Skin epidermis (tissue), 12 donors: ENCODE results near the gene FLACC1.
"Not testable (repeated sequence)": the region's sequence is repeated elsewhere in the genome, so short reads cannot be mapped to it uniquely, and the experiment has no call there.

Source experiments
- H3K27ac ChIP-seq, 21 experiments: fragments of 200-600 bp; sonication (generic) in 11 of 21; one replicate each; pipeline ENCODE4 v1.5.0; 2020; ENCODE audit warnings: mild to moderate bottlenecking in 3 of 21, inconsistent platforms in 2 of 21, moderate library complexity in 2 of 21
- H3K4me3 ChIP-seq, 7 experiments: fragments of 200-600 bp; sonication (generic) in 2 of 7; one replicate each; pipeline ENCODE4 v1.5.0; 2020; ENCODE audit warnings: inconsistent platforms in 2 of 7, mild to moderate bottlenecking in 2 of 7, moderate library complexity in 1 of 7

FLACC1 gene

DNA sequence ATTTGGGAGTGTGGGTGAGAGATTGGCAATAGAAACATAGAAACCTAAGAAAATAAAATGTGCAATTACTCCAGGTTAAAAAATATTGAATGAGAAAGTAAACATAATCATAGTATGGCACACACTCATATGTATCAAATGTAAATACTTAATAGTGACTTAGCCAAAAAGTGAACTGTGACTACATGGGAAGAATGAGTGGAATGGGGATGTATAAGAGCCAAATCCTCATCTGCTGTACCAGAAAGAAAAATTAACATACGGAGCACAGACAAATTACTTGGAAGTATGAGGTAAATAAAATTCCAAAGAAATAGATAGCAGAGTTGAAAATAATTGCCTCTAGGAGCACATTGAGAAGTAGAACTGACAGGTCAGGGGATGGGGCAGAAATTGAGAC lies 4.0 kb downstream of the FLACC1 start:
- Histone ChIP-seq H3K27ac (no peak overlapping the region), H3K4me3 (no peak overlapping the region)

DNA sequence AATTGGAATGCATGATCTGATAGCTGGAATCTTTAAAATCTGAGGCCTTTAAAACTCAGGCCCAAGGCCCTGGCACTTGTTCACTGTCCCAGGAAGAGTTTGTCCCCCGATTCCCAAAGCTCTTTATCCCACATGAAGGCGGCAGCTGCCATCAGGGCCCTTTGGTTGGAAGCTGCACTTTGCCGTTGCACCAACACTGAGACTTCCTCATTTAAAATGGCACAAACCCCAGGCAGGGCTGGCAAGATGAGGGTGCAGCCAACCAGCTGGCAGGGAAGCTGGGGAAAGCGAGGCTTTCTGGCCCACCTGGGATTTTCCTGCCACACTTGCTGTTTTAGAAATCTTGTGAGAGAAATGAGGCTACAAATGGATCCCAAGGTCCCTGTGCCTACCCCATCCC lies 6.3 kb downstream of the FLACC1 start:
- H3K4me3 ChIP-seq: no peak overlapping the region
- H3K27ac ChIP-seq: no peak overlapping the region

DNA sequence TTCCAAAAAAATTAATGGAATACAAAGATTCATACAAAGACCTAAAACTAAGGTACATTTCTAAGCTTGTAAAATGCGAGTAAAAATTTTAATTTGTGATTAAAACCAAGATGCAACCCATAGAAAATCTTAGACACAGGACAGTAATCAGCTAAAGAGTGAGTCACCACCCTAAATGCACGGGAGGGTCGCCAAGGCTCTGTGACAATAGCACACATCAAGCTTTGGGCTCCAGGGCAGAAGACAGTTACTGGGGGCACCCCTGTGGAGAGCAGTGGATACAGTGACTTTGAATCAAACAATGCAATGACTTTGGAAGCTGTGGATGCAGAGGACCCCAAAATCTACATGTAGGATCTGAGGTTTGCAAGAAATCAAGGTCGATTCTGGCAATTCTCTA lies 7.5 kb downstream of the FLACC1 start:
- H3K4me3 ChIP-seq: no peak overlapping the region

DNA sequence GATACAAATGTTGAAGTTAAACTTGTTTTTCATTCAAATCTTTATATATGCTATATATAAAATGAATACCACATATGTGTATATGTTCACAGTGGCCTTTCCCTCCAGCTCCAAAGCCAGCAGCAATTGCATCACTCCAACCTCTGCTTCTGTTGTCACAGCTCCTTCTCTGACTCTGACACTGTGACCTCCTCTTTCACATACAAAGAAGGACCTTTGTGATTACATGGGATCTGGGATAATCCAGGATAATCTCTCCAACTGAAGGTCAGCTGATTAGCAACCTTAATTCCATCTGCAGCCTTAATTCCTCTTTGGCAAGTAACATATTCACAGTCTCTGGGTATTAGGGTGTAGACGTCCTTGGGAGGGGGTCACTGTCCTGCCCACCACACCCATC lies 8.4 kb downstream of the FLACC1 start:
- no peak overlapping the region for H3K27ac ChIP-seq
- no peak overlapping the region for H3K4me3 ChIP-seq

More for the DNA sequence above, 7.5 kb downstream of the FLACC1 start:
- H3K27ac ChIP-seq: no peak overlapping the region

DNA sequence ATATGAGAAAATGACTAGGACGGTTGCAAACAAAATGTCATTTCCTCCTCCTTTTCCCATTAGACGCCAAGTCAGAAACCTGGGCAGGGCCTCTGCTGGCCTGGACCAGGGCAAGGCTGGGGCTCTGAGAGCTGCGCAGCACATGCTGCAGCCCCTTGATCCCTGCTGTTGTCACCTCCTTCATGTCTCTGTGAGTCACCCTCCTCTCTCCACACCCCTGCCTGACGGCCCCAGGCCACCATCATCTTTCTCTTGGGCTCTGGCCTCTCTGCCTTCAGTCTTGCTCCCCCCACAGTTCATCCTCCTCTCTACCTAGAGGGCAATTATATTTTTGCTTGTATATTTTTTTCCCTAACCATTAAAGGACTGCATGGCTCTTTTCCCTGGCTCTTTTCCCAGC lies 10.0 kb downstream of the FLACC1 start:
- Histone ChIP-seq H3K4me3 (no peak overlapping the region), H3K27ac (no peak overlapping the region)

DNA sequence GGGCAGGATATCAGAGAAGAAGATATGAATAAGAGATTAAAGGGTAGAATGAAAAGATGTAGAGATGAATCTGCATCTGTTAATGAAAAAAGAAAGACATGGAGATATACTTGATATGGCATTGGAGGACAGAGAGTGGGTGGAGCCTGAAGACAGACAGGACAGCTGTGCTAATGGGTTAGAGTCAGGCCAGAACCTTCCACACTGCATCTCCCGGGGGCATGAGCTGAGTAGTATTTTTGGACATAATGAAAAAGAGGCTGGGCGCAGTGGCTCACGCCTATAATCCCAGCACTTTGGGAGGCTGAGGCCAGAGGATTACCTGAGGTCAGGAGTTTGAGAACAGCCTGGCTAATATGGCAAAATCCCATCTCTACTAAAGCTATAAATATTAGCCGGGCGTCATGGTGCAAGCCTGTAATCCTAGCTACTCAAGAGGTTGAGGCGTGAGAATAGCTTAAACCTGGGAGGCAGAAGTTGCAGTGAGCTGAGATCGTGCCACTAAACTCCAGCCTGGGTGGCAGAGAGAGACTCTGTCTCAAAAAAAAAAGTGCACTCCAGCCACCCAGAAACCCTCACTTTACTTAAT lies 11.4 kb downstream of the FLACC1 start:
- Histone ChIP-seq H3K27ac (no peak overlapping the region), H3K4me3 (no peak overlapping the region)

DNA sequence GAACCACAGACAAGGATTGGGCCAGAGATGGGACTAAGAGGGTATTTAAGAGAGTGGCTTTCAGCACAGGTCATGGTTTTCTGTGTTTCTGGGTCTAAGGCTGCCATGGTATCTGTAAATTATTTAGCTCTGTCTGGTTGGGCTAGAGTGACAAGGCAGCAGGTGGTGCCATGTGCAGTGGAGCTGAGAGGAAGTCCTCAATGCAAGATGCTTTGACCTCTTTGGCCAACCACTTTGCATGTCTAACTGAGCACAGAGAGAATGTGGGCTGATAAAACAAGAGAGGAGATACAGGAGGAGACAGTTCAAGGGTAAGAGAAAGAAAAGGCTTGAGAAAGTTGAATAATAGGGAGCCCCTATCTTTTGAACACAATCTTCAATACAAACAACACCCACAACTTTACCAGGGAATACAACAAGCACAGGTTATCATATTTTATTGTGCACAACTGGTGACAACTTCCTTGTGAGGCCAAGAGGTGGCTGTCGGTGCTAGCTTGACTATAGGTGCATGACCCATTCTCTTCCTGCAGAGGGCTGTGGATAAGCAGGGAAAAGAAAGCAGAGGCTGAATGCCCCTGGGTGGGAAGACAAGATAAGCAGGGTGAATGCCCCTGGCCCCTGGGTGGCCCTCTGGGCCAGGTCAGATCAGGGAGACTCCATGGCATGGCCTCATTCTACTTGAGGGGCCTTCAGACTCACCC lies 12.3 kb downstream of the FLACC1 start:
- no peak overlapping the region for H3K4me3 ChIP-seq
- no peak overlapping the region for H3K27ac ChIP-seq

DNA sequence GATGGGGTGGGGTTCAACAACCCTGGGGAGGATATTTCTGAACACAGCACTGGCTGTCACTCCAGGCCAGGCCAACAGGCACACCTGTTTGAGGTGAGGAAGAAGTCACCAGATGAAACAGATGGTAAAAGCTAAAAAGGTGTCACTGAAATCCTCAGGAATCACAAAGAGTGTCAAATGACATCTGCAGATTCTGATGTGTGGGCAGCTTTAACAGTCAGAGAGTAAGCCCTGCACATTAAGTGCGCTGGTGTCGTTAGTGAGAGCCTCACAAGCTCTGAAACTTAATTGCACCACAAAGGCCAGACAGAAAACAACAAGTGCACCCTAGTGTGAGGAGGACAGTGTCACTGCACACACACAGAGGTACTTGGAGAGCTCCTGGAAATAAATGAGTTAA lies 13.6 kb downstream of the FLACC1 start:
- Histone ChIP-seq H3K4me3 (no peak overlapping the region), H3K27ac (no peak overlapping the region)

DNA sequence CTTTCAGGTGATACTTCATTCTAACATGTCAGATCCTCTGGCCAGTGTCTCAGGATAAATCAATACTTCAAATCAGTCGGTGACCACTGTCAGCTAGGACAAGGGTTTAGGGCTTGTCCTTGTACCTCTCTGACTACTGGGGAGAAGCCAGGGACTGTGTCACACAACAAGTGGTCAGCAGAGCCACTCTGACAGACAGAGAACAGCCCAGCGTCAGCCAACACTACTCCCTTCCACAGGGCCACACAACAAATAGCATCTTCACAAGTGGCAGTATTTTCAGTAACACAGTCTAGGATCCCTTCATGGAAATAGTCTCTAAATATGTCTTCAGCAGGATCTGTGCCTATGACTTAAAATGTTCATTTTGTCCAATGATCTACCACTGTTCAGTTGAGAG lies 14.2 kb downstream of the FLACC1 start:
- Histone ChIP-seq H3K4me3 (no peak overlapping the region), H3K27ac (no peak overlapping the region)

DNA sequence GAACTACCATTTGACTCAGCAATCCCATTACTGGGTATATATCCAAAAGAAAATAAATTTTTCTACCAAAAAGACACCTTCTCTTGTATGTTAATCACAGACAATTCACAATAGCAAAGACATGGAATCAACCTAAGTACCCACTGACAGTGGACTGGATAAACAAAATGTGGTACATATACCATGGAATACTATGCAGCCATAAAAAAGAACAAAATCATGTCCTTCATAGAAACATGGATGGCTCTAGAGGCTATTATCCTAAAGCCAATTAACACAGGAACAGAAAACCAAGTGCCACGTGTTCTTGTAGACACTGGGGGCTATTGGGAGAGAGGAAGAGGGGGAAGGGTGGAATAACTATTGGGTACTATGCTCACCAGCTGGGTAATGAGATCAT lies 27.7 kb downstream of the FLACC1 start:
- H3K27ac ChIP-seq: no peak overlapping the region

DNA sequence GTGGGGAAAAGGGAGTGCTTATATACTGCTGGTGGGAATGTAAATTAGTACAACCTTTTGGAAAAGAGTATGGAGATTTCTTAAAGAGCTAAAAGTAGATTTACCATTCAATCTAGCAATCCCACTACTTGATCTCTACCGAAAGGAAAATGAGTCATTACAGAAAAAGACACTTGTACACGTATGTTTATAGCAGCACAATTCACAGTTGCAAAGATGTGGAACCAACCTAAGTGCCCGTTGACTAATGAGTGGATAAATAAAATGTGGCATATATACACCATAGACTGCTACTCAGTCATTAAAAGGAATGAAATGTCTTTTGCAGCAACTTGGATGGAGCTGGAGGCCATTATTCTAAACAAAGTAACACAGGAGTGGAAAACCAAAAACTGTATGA lies 29.5 kb downstream of the FLACC1 start:
- no peak overlapping the region for H3K4me3 ChIP-seq
- no peak overlapping the region for H3K27ac ChIP-seq

More for the DNA sequence above, 27.7 kb downstream of the FLACC1 start:
- no peak overlapping the region for H3K4me3 ChIP-seq

DNA sequence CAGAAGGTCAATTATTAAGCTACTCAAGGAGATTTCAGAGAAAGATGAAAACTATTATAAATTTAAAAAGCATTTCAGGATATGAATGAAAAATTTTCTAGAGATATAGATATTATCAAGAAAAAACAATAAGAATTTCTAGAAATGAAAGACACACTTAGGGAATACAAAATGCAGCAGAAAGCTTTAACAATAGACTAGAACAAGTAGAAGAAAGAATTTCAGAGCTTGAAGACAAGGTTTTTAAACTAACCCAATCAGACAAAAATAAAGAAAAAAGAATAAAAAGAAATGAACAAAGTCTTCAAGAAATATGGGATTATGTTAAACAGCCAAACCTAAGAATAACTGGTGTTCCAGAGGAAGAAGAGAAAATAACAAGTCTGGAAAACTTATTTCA lies 34.4 kb downstream of the FLACC1 start:
- Histone ChIP-seq H3K27ac (no peak overlapping the region), H3K4me3 (no peak overlapping the region)

DNA sequence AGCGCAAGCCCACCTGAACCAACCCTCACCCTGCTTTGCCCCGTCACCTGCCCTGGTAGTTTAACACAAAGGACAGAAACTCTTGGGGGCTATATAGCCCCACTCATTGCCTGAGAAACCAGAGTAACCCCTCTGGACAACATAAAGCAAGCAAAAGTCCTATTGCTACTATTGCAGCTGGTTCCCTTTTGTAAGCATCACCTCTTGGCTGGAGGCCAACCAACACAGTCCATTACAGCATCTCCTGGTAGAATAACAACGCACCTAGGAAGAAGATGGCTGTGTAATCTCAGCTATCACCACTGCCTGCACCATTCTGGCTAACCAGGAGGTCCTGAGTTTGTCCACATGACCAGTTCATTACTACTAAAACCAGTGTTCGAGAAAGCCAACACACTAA lies 36.4 kb downstream of the FLACC1 start:
- H3K27ac ChIP-seq: no peak overlapping the region
- no peak overlapping the region for H3K4me3 ChIP-seq

DNA sequence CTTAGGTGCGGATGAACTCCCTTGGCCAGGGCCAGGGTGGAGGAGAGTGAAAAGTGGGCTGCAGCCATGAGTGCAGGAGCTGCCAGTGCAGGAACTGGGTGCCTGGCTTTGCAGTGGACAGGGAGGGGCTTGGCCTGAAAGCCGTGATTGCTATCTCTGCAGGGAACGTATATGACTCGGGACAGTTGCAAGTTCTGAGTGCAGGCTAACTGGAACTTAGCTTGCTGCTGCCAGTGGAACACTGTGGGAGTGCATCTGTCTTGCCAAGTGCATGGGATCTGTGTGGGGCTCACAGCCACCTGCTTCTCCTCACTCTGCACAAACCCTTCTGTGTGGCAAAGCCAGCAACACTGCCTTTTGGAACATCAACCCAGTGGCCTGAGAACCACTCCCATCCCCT lies 36.9 kb downstream of the FLACC1 start:
- H3K4me3 ChIP-seq: no peak overlapping the region
- H3K27ac ChIP-seq: no peak overlapping the region

DNA sequence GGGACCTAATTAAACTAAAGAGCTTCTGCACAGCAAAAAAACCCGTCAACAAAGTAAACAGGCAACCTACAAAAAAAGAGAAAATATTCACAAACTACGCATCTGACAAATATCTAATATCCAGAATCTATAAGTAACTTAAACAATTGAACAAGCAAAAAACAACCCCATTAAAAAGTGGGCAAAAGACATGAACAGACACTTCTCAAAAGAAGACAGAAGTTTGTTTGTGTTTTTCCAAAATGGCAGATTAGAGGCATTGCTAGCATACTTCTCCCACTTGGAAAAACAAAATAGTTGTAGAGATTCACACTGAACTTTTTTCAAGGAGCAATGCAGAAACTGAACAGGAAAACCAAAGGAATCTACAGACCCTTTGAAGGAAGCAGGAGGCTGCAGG lies 37.6 kb downstream of the FLACC1 start:
- Histone ChIP-seq H3K4me3 (no peak overlapping the region), H3K27ac (no peak overlapping the region)

DNA sequence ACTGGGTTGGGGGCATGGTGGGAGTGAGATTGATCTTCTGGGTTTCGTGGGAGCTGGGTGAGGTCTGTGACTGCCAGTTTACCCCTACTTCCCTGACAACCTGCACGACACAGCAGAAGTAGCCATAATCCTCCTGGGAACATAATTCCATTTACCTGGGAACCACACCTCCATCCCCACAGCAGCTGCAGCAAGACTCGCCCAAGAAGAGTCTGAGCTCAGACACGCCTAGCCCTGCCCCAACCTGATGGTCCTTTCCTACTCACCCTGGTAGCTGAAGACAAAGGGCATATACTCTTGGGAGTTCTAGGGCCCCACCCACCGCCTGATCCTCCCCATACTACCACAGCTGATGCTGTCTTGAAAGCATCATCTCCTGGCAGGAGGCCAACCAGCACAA lies 43.8 kb downstream of the FLACC1 start:
- no peak overlapping the region for H3K27ac ChIP-seq
- no peak overlapping the region for H3K4me3 ChIP-seq

DNA sequence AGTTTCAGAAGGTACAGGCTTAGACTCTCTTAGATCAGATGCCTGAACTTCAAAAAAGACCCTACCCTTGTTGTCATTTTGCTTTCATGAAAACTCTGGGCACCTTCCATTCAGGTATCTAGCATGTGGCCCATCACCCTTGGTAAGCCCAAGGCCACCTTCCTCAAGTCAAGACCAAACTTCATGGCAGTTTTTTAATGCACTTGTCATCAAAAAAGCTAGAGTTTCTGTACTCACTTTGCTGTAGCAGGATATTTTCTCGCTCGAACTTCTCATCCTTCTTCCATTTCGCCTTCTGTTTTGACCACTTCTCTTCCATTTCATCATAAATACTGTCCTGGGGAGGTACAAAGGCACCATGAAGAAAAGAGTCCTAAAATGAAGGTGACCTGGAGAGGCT lies 48.2 kb downstream of the FLACC1 start:
- H3K27ac ChIP-seq: no peak overlapping the region
- H3K4me3 ChIP-seq: no peak overlapping the region

DNA sequence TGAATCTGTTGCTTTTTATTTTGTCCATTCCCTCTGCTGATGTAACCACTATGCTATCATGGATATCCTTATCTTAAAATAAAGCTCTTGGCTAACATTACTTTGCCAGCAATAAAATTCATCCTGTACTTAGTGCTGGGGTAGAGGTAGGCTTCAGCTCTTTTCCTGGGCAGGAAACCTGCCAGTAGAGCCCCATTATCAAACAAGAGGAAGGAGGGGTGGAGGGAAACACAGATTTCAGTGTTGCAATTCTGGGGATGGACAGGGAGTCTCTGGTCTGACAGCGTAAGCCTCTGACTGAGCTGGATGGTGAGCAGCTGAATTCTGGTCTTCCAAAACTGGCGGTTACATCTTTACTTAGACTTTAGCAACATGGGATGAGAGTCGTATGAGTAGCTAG lies 49.3 kb downstream of the FLACC1 start:
- H3K27ac ChIP-seq: no peak overlapping the region
- no peak overlapping the region for H3K4me3 ChIP-seq

DNA sequence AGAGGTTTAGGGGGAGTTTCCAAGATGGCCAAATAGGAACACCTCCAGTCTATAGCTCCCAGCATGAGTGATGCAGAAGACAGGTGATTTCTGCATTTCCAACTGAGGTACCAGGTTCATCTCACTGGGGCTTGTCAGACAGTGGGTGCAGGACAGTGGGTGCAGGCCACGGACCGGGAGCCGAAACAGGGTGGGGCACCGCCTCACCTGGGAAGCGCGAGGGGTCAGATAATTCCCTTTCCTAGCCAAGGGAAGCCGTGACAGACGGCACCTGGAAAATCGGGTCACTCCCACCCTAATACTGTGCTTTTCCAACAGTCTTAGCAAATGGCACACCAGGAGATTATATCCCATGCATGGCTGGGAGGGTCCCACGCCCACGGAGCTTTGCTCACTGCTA lies 57.2 kb downstream of the FLACC1 start:
- H3K4me3 ChIP-seq, H3K27ac ChIP-seq: not testable (repeated sequence)

DNA sequence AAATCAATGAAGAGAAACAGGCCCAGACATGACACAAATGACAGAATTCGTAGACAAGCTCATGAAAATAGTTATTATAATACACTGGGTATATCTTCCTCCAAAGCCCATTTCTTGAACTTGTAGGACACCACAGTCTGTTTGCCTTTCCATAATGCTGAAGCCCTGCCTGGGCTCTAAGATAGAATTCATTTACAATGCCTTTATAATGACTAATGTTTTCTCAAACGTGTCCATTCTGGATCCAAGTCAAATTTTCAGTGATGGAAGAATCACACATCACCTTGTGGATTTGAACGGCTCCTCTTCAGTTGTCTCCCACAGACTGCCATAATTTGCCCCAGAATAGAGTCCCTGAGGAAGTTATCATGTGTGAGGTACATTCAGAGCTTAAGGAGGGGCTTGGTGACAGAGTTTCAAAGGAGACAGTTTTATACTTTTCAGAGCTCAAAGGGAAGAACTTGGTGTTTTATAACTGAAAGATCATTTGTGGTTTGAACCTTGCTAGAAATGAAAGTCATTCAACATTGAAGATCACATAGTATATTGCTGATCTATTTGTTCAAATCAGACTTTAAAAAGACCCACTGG lies 58.6 kb downstream of the FLACC1 start:
- Histone ChIP-seq H3K27ac (no peak overlapping the region), H3K4me3 (no peak overlapping the region)

DNA sequence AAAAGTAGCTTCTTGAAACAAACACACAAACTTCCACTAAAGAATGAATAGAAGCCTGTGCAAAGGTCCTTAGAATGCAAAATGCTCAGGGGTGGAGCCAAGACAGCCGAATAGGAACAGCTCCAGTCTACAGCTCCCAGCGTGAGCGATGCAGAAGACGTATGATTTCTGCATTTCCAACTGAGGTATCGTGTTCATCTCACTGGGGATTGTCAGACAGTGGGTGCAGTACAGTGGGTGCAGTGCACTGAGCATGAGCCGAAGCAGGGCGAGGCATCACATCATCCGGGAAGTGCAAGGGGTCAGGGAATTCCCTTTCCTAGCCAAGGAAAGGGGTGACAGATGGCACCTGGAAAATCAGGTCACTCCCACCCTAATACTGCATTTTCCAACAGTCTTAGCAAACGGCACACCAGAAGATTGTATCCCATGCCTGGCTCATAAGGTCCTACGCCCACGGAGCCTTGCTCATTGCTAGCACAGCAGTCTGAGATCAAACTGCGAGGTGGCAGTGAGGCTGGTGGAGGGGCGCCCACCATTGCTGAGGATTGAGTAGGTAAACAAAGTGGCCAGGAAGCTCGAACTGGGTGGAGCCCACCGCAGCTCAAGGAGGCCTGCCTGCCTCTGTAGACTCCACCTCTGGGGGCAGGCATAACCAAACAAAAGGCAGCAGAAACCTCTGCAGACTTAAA lies 66.5 kb downstream of the FLACC1 start:
- H3K27ac ChIP-seq, H3K4me3 ChIP-seq: not testable (repeated sequence)
